Fibroblast of lung (primary cell): Measurements from ENCODE around the gene SLC34A1. TPM values are rescaled to one million over a fixed set of nuclear protein-coding genes. Genes with fewer than 3 reads are reported as not detected.
A peak's percentile ranks its signal among the peaks of the same experiment; 100 is the strongest.

Experiments
- DNase-seq, 2 donors: peaks; one replicate each; pipeline versions ENCODE4 v3.0.0 to v3.0.0-alpha.2; 2010; ENCODE audit warnings: low read depth in 2 of 2
- H2AFZ ChIP-seq: 2 replicates; pipeline ENCODE4 v1.5.1; 2012; ENCODE audit warnings: low read length, control low read depth, inconsistent platforms
- H3K27ac ChIP-seq: 2 replicates; pipeline ENCODE4 v1.5.1; 2011; ENCODE audit warnings: low read length, control low read depth; ENCODE audit not compliant: insufficient read depth
- H3K27me3 ChIP-seq: 2 replicates; pipeline ENCODE4 v1.5.1; 2011; ENCODE audit warnings: mild to moderate bottlenecking, low read length; ENCODE audit not compliant: control insufficient read depth, insufficient read depth
- H3K36me3 ChIP-seq: 2 replicates; pipeline ENCODE4 v1.5.1; 2011; ENCODE audit warnings: low read length; ENCODE audit not compliant: control insufficient read depth, insufficient read depth
- H3K4me1 ChIP-seq: 2 replicates; pipeline ENCODE4 v1.5.1; 2011; ENCODE audit warnings: low read length; ENCODE audit not compliant: control insufficient read depth, insufficient read depth; ENCODE audit errors: extremely low read depth
- H3K4me2 ChIP-seq: 2 replicates; pipeline ENCODE4 v1.5.1; 2011; ENCODE audit warnings: low read length, control low read depth; ENCODE audit not compliant: insufficient read depth; ENCODE audit errors: extremely low read depth
- H3K4me3 ChIP-seq, 4 experiments: fragments of 200-600 bp in 1 of 4; sonication (generic) in 1 of 4; replicated peaks in 1 of 4; 2 replicates each; pipeline ENCODE4 v1.5.1; 2011 to 2016; ENCODE audit warnings: low read length in 4 of 4, low read depth in 3 of 4, mild to moderate bottlenecking in 3 of 4, control low read depth in 2 of 4, inconsistent platforms in 1 of 4, mixed read lengths in 1 of 4; ENCODE audit not compliant: insufficient read depth in 1 of 4; ENCODE audit errors: control extremely low read depth in 1 of 4
- H3K79me2 ChIP-seq: 2 replicates; pipeline ENCODE4 v1.5.1; 2012; ENCODE audit warnings: mild to moderate bottlenecking, low read length, inconsistent platforms; ENCODE audit not compliant: control insufficient read depth, insufficient read depth
- H3K9ac ChIP-seq: 2 replicates; pipeline ENCODE4 v1.5.1; 2011; ENCODE audit warnings: mild to moderate bottlenecking, low read length, control low read depth; ENCODE audit not compliant: insufficient read depth
- H3K9me3 ChIP-seq: 2 replicates; pipeline ENCODE4 v1.5.1; 2012; ENCODE audit warnings: low read depth, low read length; ENCODE audit not compliant: control insufficient read depth, insufficient read depth
- H4K20me1 ChIP-seq: 2 replicates; pipeline ENCODE4 v1.5.1; 2011; ENCODE audit warnings: low read length; ENCODE audit not compliant: control insufficient read depth, insufficient read depth; ENCODE audit errors: extremely low read depth
- CTCF ChIP-seq, 2 donors: IDR thresholded peaks in 1 of 2; conservative IDR thresholded peaks in 1 of 2; 1 replicate in 1 of 2; 2 replicates in 1 of 2; pipeline ENCODE4 v1.5.1; 2011 to 2012; ENCODE audit warnings: low read length in 2 of 2, control low read depth in 1 of 2, inconsistent platforms in 1 of 2, low read depth in 1 of 2, mild to moderate bottlenecking in 1 of 2
- EZH2 ChIP-seq: IDR thresholded peaks from 2 replicates; pipeline ENCODE4 v1.5.1; 2012; ENCODE audit warnings: low read length, control low read depth, mild to moderate bottlenecking; ENCODE audit errors: missing control alignments
- polyA plus RNA-seq, 2 donors: library from polyadenylated mRNA; depleted of rRNA in 1 of 2; stranded (reverse) in 1 of 2; unstranded in 1 of 2; fragments of >200 nt; gene quantifications; 2 replicates each; pipeline ENCODE4 v1.2.1, GENCODE V29; 2011 to 2012; ENCODE audit warnings: missing spikeins in 1 of 2
- total RNA-seq: library from RNA; depleted of rRNA; stranded (reverse); fragments of >200 nt; gene quantifications from 2 replicates; pipeline ENCODE4 v1.2.1, GENCODE V29; 2014

Gene SLC34A1
- total and polyA plus RNA-seq, 2 donors (not counting 1 experiment from before 2014, with no cell fraction given) = not detected

GRCh38 chr5:177336112-177336511, 48.1 kb upstream of the SLC34A1 start:
- Histone ChIP-seq H3K36me3 (peaks cover 38% of the 10 kb centered on the region), H3K4me1 (no peaks in the 10 kb centered on the region), H4K20me1 (no peaks in the 10 kb centered on the region), H3K27me3 (no peaks in the 10 kb centered on the region), H3K27ac (no peak overlapping the region), H3K9me3 (no peaks in the 10 kb centered on the region), H3K9ac (no peak overlapping the region), H3K4me3 (no peak overlapping the region), H2AFZ (no peak overlapping the region), H3K79me2 (peaks cover 5% of the 10 kb centered on the region), H3K4me2 (no peak overlapping the region)
- TF ChIP-seq CTCF (conservative IDR thresholded peaks at IDR 0.05 in 1 of 2, IDR thresholded peaks at IDR 0.05 in 1 of 2; ENCODE audit: low read depth in 1 of 2, low read length in 2 of 2) = peak; percentile 5 to 29
- no peak for TF ChIP-seq EZH2
- DNase-seq = peak in 1 of 2 donors; percentile 8

GRCh38 chr5:177336603-177337494, 47.4 kb upstream of the SLC34A1 start:
- Histone ChIP-seq H3K79me2 (peaks cover 5% of the 10 kb centered on the region), H3K36me3 (peaks cover 34% of the 10 kb centered on the region), H3K27me3 (no peaks in the 10 kb centered on the region), H4K20me1 (no peaks in the 10 kb centered on the region), H3K27ac (no peak overlapping the region), H3K4me2 (no peak overlapping the region), H3K9ac (no peak overlapping the region), H3K9me3 (no peaks in the 10 kb centered on the region), H3K4me3 (no peak overlapping the region), H2AFZ (no peak overlapping the region), H3K4me1 (no peaks in the 10 kb centered on the region)
- no peak for DNase-seq
- no peak for TF ChIP-seq CTCF (conservative IDR thresholded peaks at IDR 0.05 in 1 of 2, IDR thresholded peaks at IDR 0.05 in 1 of 2; ENCODE audit: low read depth in 1 of 2, low read length in 2 of 2)
- no peak for TF ChIP-seq EZH2

- Histone ChIP-seq H4K20me1 (no peaks in the 10 kb centered on the region), H3K9me3 (no peaks in the 10 kb centered on the region), H3K27me3 (no peaks in the 10 kb centered on the region), H3K27ac (no peak overlapping the region), H3K36me3 (peaks cover 28% of the 10 kb centered on the region), H3K4me3 (no peak overlapping the region), H3K4me1 (no peaks in the 10 kb centered on the region), H3K4me2 (no peak overlapping the region), H3K79me2 (peaks cover 9% of the 10 kb centered on the region), H3K9ac (no peak overlapping the region), H2AFZ (no peak overlapping the region)
- DNase-seq = no peak
- TF ChIP-seq EZH2 (no peak), CTCF (conservative IDR thresholded peaks at IDR 0.05 in 1 of 2, IDR thresholded peaks at IDR 0.05 in 1 of 2; ENCODE audit: low read depth in 1 of 2, low read length in 2 of 2) (no peak)
These were observed 45.8 kb upstream of the SLC34A1 start for GRCh38 chr5:177338251-177339106.
